Common myeloid progenitor, CD34-positive (primary cell): Measurements from ENCODE around the gene ISM2.

ENCODE experiments used
- CTCF ChIA-PET: fragments of 350-600 bp; sonication (Branson Sonifier 250); formaldehyde crosslinking; loops from one replicate; lab custom pipeline; 2021; ENCODE audit warnings: antibody characterized with exemption; lab: Charles Lee
- POLR2A ChIA-PET: fragments of 350-600 bp; sonication (Branson Sonifier 250); formaldehyde crosslinking; loops from one replicate; lab custom pipeline; 2021; ENCODE audit warnings: antibody characterized with exemption; lab: Charles Lee
- DNase-seq, 3 donors: peaks; one replicate each; pipeline versions ENCODE4 v3.0.0 to v3.0.0-alpha.2; 2013
- H3K27ac ChIP-seq, 2 experiments: 1 replicate in 1 of 2; 2 replicates in 1 of 2; pipeline ENCODE4 v1.7.0; 2013; ENCODE audit warnings: inconsistent platforms in 2 of 2, low read length in 2 of 2, mild to moderate bottlenecking in 2 of 2, low read depth in 1 of 2, moderate library complexity in 1 of 2; ENCODE audit not compliant: severe bottlenecking in 2 of 2, insufficient read depth in 1 of 2, poor library complexity in 1 of 2
- H3K27me3 ChIP-seq, 5 experiments: replicated peaks in 2 of 5; 1 replicate in 3 of 5; 2 replicates in 2 of 5; pipeline versions ENCODE4 v1.6.1 to v1.7.0; 2013; ENCODE audit warnings: low read length in 4 of 5, mild to moderate bottlenecking in 2 of 5, moderate library complexity in 2 of 5, inconsistent platforms in 1 of 5; ENCODE audit not compliant: insufficient read depth in 5 of 5, control insufficient read depth in 4 of 5
- H3K36me3 ChIP-seq, 4 experiments: 1 replicate in 2 of 4; 2 replicates in 2 of 4; pipeline versions ENCODE4 v1.6.1 to v1.7.0; 2013; ENCODE audit warnings: low read length in 3 of 4, control low read depth in 1 of 4, mild to moderate bottlenecking in 1 of 4; ENCODE audit not compliant: control insufficient read depth in 4 of 4, insufficient read depth in 4 of 4
- H3K4me1 ChIP-seq, 4 experiments: 1 replicate in 3 of 4; 2 replicates in 1 of 4; pipeline versions ENCODE4 v1.6.1 to v1.7.1; 2013; ENCODE audit warnings: low read length in 3 of 4, mild to moderate bottlenecking in 3 of 4, control low read depth in 1 of 4, inconsistent platforms in 1 of 4, moderate library complexity in 1 of 4; ENCODE audit not compliant: control insufficient read depth in 4 of 4, insufficient read depth in 4 of 4; ENCODE audit errors: control extremely low read depth in 1 of 4
- H3K4me3 ChIP-seq, 7 experiments: 1 replicate in 4 of 7; 2 replicates in 3 of 7; pipeline versions ENCODE4 v1.5.1 to v1.7.0; 2013; ENCODE audit warnings: mild to moderate bottlenecking in 7 of 7, low read length in 6 of 7, moderate library complexity in 6 of 7, inconsistent platforms in 2 of 7, low read depth in 2 of 7, control low read depth in 1 of 7; ENCODE audit not compliant: insufficient read depth in 4 of 7, control insufficient read depth in 1 of 7; ENCODE audit errors: extremely low read depth in 1 of 7
- H3K9me3 ChIP-seq, 5 experiments: 1 replicate in 4 of 5; 2 replicates in 1 of 5; pipeline versions ENCODE4 v1.6.1 to v1.7.1; 2013; ENCODE audit warnings: low read length in 4 of 5, mild to moderate bottlenecking in 2 of 5, inconsistent platforms in 1 of 5, low read depth in 1 of 5, moderate library complexity in 1 of 5; ENCODE audit not compliant: control insufficient read depth in 4 of 5, insufficient read depth in 2 of 5; ENCODE audit errors: control extremely low read depth in 1 of 5
- WGBS: methylation state at CpG from one replicate; pipeline ENCODE4 v1.1.5; 2013; ENCODE audit not compliant: insufficient coverage; 5-methylcytosine and 5-hydroxymethylcytosine counted together

Gene ISM2

GRCh38 chr14:77526266-77526665 lies 27.6 kb upstream of the ISM2 start:
- H3K27me3 ChIP-seq, result no peaks in the 10 kb centered on the region
- H3K4me1 ChIP-seq, result no peaks in the 10 kb centered on the region
- no CpG with 5 or more reads among the region's 1 CpG for WGBS
- DNase-seq, result no peak
- H3K36me3 ChIP-seq, result peaks cover 7 to 33% (median 21%) of the 10 kb centered on the region in 4 experiments
- ChIA-PET POLR2A (no interaction called here), CTCF (no interaction called here)
- no peaks in the 10 kb centered on the region for H3K9me3 ChIP-seq
- no peak overlapping the region for H3K4me3 ChIP-seq
- H3K27ac ChIP-seq, result no peak overlapping the region

- CTCF ChIA-PET, result interaction anchor here (1.1 to 1.9 kb wide), 3 partner anchors 10 to 66 kb away, joined by 3 to 6 read pairs (median 4); no protein-coding TSS in a partner anchor
- no peaks in the 10 kb centered on the region for H3K27me3 ChIP-seq
- peaks cover 9 to 43% (median 27%) of the 10 kb centered on the region in 4 experiments for H3K36me3 ChIP-seq
- WGBS, result 98% methylated on average over 6 of the region's 6 CpGs
- no peak overlapping the region for H3K27ac ChIP-seq
- POLR2A ChIA-PET, result no interaction called here
- no peak for DNase-seq
- H3K9me3 ChIP-seq, result no peaks in the 10 kb centered on the region
- no peaks in the 10 kb centered on the region for H3K4me1 ChIP-seq
- H3K4me3 ChIP-seq, result no peak overlapping the region
Observed at GRCh38 chr14:77524536-77524935, 25.9 kb upstream of the ISM2 start.

- 100% methylated on average over 3 of the region's 3 CpGs for WGBS
- no peak for DNase-seq
- H3K27ac ChIP-seq, result no peak overlapping the region
- H3K4me1 ChIP-seq, result no peaks in the 10 kb centered on the region
- ChIA-PET POLR2A (interaction anchor here (0.6 kb wide), 1 partner anchor 15 kb away, joined by 5 read pairs; no protein-coding TSS in a partner anchor), CTCF (interaction anchor here (1.9 kb wide), 1 partner anchor 16 kb away, joined by 6 read pairs; no protein-coding TSS in a partner anchor)
- no peaks in the 10 kb centered on the region for H3K9me3 ChIP-seq
- H3K4me3 ChIP-seq, result no peak overlapping the region
- H3K36me3 ChIP-seq, result peaks cover 9 to 57% (median 38%) of the 10 kb centered on the region in 4 experiments
- no peaks in the 10 kb centered on the region for H3K27me3 ChIP-seq
Observed at GRCh38 chr14:77523109-77523508, 24.5 kb upstream of the ISM2 start.

- no peak overlapping the region for H3K27ac ChIP-seq
- H3K4me3 ChIP-seq, result no peak overlapping the region
- DNase-seq, result no peak
- peaks cover 18 to 77% (median 52%) of the 10 kb centered on the region in 4 experiments for H3K36me3 ChIP-seq
- H3K9me3 ChIP-seq, result no peaks in the 10 kb centered on the region
- WGBS, result 94% methylated on average over 4 of the region's 4 CpGs
- ChIA-PET POLR2A (no interaction called here), CTCF (interaction anchor here (0.7 to 1.5 kb wide), 3 partner anchors 10 to 26 kb away, joined by 3 to 5 read pairs (median 4); no protein-coding TSS in a partner anchor)
- no peaks in the 10 kb centered on the region for H3K27me3 ChIP-seq
- H3K4me1 ChIP-seq, result no peaks in the 10 kb centered on the region
Observed at GRCh38 chr14:77520555-77520954, 21.9 kb upstream of the ISM2 start.

GRCh38 chr14:77516126-77516525 lies 17.5 kb upstream of the ISM2 start:
- Histone ChIP-seq H3K4me1 (no peaks in the 10 kb centered on the region), H3K27me3 (no peaks in the 10 kb centered on the region), H3K9me3 (no peaks in the 10 kb centered on the region), H3K27ac (no peak overlapping the region), H3K36me3 (peaks cover 13 to 86% (median 61%) of the 10 kb centered on the region in 4 experiments), H3K4me3 (no peak overlapping the region)
- ChIA-PET CTCF (interaction anchor here (0.9 kb wide), 1 partner anchor 51 kb away, joined by 3 read pairs; no protein-coding TSS in a partner anchor), POLR2A (no interaction called here)
- DNase-seq, result no peak

GRCh38 chr14:77511486-77512162 lies 13.0 kb upstream of the ISM2 start:
- H3K27ac ChIP-seq, result no peak overlapping the region
- DNase-seq, result no peak
- no peaks in the 10 kb centered on the region for H3K4me1 ChIP-seq
- 93% methylated on average over 7 of the region's 8 CpGs for WGBS
- no peaks in the 10 kb centered on the region for H3K27me3 ChIP-seq
- ChIA-PET CTCF (interaction anchor here (1.1 kb wide), 1 partner anchor 9 kb away, joined by 4 read pairs; no protein-coding TSS in a partner anchor), POLR2A (no interaction called here)
- H3K36me3 ChIP-seq, result peaks cover 11 to 83% (median 55%) of the 10 kb centered on the region in 4 experiments
- H3K4me3 ChIP-seq, result no peak overlapping the region
- no peaks in the 10 kb centered on the region for H3K9me3 ChIP-seq

GRCh38 chr14:77509366-77509765 lies 10.8 kb upstream of the ISM2 start:
- 100% methylated on average over 2 of the region's 4 CpGs for WGBS
- POLR2A ChIA-PET, result no interaction called here
- Histone ChIP-seq H3K4me1 (no peaks in the 10 kb centered on the region), H3K9me3 (no peaks in the 10 kb centered on the region), H3K36me3 (peaks cover 11 to 76% (median 50%) of the 10 kb centered on the region in 4 experiments), H3K4me3 (no peak overlapping the region), H3K27me3 (no peaks in the 10 kb centered on the region), H3K27ac (no peak overlapping the region)
- DNase-seq, result no peak
- CTCF ChIA-PET, result interaction anchor here (1.0 kb wide), 1 partner anchor 18 kb away, joined by 3 read pairs; no protein-coding TSS in a partner anchor
